ENCODE results near the gene CIZ1.
"Not testable (repeated sequence)": the region's sequence is repeated elsewhere in the genome, so short reads cannot be mapped to it uniquely, and the experiment has no call there.

Gene CIZ1, protein sequence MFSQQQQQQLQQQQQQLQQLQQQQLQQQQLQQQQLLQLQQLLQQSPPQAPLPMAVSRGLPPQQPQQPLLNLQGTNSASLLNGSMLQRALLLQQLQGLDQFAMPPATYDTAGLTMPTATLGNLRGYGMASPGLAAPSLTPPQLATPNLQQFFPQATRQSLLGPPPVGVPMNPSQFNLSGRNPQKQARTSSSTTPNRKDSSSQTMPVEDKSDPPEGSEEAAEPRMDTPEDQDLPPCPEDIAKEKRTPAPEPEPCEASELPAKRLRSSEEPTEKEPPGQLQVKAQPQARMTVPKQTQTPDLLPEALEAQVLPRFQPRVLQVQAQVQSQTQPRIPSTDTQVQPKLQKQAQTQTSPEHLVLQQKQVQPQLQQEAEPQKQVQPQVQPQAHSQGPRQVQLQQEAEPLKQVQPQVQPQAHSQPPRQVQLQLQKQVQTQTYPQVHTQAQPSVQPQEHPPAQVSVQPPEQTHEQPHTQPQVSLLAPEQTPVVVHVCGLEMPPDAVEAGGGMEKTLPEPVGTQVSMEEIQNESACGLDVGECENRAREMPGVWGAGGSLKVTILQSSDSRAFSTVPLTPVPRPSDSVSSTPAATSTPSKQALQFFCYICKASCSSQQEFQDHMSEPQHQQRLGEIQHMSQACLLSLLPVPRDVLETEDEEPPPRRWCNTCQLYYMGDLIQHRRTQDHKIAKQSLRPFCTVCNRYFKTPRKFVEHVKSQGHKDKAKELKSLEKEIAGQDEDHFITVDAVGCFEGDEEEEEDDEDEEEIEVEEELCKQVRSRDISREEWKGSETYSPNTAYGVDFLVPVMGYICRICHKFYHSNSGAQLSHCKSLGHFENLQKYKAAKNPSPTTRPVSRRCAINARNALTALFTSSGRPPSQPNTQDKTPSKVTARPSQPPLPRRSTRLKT

DNA sequence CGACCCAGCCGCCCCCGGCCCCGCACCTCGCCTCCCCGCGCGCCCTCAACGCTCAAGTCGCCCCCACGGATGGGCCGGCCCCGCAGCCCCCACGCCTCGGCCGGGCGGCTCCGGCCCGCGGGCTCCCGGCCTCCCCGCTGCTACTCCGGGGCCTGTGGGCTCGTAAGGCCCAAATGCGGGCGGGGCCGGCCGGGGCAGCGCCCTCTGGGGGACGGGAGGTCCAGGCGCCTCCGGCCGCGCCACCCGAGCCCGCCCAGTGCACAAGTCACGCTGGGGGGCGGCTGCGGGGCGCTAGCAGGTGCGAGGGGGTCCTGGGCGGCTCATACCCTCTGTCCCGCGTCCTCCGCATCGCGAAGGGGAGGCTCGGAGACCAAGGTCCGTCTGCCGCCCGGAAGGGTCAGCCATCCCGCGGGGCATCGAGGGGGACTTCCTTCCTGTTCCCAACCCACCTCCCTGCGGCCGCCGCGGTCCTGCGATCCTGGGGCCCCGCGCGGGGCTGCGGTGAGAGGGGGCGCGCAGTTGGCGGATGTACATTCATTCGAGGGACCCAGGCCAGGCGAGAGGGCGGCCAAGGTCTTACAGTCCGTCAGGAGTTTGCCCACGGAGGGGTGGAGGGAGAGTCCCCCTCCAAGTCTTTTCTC lies at the start of gene CIZ1:
TSS of gene CIZ1 (minus strand) at position 167 of the 641 bp plus-strand sequence. CDS start 715 bp downstream, outside the sequence.
- DNase-seq = peak; percentile 78

DNA sequence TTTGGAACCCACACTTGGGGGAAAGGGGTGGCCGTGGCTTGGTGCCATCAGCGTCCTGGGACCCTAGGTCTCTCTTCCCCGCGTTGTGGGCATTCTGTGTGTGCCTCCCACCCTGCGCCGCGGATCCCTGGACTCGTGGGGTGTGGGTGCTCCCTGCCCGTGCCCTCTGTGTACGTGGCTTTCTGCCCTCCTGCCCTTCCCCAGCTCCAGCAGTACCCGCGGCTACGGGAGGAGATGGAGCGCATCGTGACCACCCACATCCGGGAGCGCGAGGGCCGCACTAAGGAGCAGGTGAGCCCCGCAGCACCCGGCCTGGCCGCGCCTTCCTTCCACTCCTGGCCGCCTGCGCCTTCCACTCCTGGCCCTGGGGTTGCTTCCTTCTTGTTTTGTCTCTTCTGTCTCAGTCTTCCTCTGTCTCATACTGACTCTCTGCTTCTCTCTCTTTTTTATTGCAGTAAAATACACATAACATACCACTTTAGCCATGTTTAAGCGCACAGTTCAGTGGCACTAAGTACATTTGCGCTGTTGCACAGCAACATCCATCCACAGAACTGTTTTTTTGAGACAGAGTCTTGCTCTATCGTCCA lies 42.5 kb upstream of the CIZ1 start:
- DNase-seq = no peak

GRCh38 chr9:128232528-128233428 lies 41.4 kb upstream of the CIZ1 start:
- DNase-seq = no peak

DNA sequence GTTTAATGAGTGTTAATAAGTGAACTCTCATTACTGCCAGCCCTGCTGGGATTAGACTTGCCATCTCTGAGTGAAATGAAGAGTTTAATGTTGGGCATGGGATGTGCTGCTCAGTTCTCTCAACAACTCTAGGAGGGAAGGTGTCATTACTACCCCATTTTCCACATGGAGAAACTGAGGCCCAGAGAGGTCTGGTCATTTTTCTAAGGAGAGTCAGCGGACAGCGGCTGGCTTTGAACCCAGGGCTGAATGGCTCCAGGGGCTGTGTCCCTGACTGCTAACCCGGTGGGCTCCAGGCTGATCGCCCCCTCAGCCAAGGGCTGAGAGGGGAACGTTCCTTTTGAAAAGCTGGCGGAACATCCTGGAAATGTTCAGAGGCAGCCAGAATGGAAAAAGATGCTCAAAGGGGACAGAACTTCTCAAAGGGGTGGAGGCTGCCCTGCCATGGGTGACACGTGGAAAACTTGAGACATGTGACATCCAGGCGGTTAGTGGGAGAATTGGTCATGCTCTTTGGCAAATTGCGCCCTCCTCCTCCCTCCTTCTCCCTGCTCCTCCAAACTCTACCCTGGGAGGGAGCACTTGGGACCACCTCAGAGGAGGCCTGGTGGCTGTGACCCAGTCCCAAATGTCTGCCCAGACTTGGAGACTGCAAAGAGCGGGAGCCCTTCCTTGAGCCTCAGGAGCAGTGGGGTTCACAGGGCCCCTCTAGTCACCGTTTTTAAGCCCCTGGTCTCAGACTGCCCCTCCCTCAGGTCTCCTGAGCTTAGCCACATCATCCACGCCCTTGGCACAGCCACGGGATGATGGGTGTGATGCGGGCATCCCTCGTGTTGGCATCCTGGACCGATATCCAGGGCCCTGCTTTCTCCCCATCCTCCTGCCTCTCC lies 40.5 kb upstream of the CIZ1 start:
- no peak for DNase-seq

DNA sequence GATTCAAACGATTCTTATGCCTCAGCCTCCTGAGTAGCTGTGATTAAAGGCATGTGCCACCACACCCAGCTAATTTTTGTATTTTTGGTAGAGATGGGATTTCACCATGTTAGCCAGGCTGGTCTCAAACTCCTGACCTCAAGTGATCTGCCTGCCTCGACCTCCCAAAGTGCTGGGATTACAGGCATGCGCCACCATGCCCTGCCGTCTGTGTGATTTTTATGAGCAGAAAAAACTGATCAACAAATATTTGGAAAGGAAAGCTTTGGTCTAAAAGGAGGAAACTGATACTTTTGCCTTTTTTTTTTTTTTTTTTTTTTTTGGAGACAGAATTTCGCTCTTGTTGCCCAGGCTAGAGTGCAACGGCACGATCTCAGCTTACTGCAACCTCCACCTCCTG lies 39.5 kb upstream of the CIZ1 start:
- DNase-seq = not testable (repeated sequence)

DNA sequence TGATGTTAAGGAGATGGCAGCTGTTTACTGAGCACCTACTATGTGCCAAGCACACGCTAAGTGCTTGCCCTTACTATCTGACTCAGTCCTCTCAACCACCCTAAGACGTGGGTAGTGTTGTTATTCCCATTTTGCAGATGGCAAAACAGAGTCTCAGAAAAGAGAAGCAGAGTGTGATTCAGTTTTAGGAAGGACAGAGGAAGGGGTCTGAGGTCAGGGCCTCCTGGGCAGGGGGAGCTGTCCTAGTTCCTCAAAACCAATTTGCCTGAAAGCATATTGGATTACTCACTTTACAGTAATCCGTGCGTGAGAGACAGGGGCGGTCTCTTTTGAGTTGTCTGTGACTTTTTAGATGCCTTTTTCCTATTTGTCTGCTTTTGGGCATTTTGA lies 35.0 kb upstream of the CIZ1 start:
- DNase-seq = no peak

GRCh38 chr9:128225770-128226411 lies 34.5 kb upstream of the CIZ1 start:
- no peak for DNase-seq

DNA sequence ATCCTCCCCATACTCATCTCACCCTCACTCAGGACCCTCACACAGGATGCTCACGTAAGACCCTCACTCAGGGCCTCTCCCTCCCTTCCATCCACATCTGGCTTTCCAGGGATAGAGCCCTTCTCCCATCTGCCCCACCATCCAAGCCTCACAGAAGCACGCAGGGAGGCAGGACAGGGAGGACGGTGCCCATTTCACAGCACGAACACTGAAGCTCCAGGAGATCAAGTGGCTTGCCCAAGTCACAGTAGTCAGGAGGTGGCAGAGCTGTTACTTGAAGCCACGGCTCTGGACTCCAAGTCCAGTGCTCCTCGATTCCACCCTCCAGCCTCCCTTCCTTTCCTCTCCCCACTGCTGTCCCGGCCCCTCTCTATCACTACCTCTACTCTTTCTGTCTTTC lies 33.5 kb upstream of the CIZ1 start:
- no peak for DNase-seq

- no peak for DNase-seq
These were observed 31.7 kb upstream of the CIZ1 start for GRCh38 chr9:128222880-128223670.

- no peak for DNase-seq
These were observed 30.7 kb upstream of the CIZ1 start for GRCh38 chr9:128222026-128222425.

- DNase-seq = no peak
These were observed 28.5 kb upstream of the CIZ1 start for GRCh38 chr9:128219831-128220230.

DNA sequence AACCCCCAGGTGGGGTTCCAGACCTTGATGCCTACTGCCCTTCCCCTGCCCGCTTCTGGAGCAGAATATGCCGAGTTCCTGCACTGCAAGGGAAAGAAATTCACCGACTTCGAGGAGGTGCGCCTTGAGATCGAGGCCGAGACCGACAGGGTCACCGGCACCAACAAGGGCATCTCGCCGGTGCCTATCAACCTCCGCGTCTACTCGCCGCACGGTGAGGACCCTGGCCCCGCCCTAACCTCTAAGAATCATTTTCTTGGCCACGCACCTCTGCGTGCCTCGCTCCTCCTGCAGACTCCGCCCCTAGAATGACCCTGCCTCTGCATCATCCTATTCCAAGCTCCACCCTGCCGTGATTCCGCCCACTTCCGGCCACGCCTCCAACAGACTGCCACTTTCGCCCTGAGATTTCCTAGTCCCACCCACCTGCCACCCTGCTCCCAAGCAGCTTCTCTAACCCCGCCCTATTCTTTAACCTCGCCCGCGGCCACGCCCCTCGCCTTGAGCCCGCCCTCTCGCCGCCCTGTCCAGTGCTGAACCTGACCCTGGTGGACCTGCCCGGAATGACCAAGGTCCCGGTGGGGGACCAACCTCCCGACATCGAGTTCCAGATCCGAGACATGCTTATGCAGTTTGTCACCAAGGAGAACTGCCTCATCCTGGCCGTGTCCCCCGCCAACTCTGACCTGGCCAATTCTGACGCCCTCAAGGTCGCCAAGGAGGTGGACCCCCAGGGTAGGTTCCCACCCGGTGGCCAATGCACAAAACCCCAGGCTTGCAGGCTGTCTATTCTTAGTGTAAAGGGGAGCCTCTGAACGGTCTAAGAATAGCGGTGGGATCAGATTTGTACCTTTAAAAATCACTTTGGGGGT lies 27.4 kb upstream of the CIZ1 start:
- DNase-seq = peak; percentile 91

DNA sequence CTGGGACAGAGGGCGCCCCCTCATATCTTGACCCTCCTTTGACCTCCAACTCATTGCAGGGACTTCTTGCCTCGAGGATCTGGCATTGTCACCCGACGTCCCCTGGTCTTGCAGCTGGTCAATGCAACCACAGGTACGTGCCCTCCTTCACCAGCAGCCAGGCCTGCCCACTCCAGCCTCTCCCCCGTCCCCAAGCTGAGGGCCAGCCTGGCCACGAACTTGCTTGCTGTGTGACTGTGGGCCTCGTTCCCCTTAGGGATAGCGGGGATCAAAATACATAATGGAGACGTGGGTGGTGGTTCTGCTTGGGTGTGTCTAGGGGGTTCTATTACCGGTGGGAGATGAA lies 26.8 kb upstream of the CIZ1 start:
- DNase-seq = no peak

GRCh38 chr9:128216781-128217553 lies 25.6 kb upstream of the CIZ1 start:
- DNase-seq = no peak

- DNase-seq = no peak
These were observed 24.4 kb upstream of the CIZ1 start for GRCh38 chr9:128215491-128216409.

Measured in stimulated activated CD4-positive, alpha-beta T cell treated with anti-CD3 and anti-CD28 coated beads, Interleukin-4, amount 100 ng/mL, for 1 hour (primary cell).